GM18526 (cell line): ENCODE data around the gene DCLK1.

ENCODE experiments used
- POLR2A ChIP-seq: IDR thresholded peaks from 3 replicates; pipeline ENCODE4 v1.6.1; 2011; ENCODE audit not compliant: insufficient read length; ENCODE audit errors: extremely low read depth

DCLK1 gene

DNA sequence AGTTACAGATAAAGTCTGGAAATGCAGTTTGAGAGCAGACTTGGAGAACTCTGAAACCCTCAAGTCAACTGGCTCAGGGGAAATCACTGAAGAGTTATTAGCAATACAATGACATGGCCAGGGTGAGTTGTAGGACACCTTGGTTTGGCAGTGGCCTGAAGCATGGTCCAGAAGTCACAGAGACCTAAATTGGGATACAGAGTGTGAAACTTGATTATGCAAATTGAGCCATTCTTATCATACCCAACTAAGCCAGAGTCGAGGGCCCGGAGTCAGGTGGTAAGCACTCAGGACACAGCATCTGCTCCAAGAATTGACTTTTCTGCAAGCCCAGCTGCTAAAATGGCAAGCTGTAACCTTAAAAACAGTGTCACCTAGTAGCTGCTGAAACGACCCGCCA is 224.5 kb downstream of the DCLK1 start:
- TF ChIP-seq POLR2A = no peak

- TF ChIP-seq POLR2A = no peak
Measured at GRCh38 chr13:35903075-35903474, 228.1 kb downstream of the DCLK1 start.

- TF ChIP-seq POLR2A = no peak
Measured at GRCh38 chr13:35898041-35898440, 233.1 kb downstream of the DCLK1 start.

- no peak for TF ChIP-seq POLR2A
Measured at GRCh38 chr13:35894636-35895035, 236.5 kb downstream of the DCLK1 start.

DNA sequence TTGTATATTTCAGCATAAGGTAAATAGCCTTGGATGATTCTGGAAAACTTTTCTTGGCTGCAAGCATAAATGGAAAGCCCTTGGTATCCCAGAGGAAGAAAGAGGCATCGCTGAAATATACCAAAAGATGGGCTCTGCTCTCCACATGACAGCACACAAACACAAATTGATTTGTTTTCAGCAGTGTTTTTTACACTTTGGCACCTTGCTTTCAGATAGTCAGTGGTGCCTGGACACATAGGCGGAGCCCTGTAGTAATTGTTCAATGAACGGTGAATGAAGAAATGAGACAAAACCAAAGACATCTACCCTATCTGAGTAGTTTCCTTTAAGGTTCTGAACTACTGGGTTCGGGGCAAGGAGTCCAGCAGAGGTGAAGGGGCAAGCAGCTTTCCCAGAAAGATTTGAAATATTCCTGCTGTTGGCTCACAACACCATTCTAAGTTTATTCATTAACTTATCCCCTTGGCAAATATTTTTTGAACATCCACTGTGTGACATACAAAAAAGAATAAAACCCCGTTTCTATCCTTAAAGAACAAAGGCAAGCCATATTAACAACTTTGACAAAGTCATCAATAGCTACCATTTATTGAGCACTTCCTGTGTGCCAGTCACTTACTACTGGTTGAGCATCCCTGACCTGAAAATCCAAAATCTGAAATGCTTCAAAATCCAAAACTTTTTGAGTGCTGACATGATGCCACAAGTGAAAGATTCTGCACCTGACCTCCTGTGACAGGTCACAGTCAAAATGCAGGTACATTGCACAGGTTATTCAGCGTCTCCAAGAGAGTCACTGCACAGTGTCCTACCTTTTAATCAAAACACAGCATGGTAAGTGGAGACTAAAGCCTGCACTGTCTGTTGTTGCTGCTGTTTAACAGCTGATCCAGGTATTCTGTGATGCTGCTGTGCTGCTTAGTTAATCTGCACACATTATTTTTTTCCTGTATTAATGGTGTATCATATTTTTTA is 238.1 kb downstream of the DCLK1 start:
- no peak for TF ChIP-seq POLR2A

DNA sequence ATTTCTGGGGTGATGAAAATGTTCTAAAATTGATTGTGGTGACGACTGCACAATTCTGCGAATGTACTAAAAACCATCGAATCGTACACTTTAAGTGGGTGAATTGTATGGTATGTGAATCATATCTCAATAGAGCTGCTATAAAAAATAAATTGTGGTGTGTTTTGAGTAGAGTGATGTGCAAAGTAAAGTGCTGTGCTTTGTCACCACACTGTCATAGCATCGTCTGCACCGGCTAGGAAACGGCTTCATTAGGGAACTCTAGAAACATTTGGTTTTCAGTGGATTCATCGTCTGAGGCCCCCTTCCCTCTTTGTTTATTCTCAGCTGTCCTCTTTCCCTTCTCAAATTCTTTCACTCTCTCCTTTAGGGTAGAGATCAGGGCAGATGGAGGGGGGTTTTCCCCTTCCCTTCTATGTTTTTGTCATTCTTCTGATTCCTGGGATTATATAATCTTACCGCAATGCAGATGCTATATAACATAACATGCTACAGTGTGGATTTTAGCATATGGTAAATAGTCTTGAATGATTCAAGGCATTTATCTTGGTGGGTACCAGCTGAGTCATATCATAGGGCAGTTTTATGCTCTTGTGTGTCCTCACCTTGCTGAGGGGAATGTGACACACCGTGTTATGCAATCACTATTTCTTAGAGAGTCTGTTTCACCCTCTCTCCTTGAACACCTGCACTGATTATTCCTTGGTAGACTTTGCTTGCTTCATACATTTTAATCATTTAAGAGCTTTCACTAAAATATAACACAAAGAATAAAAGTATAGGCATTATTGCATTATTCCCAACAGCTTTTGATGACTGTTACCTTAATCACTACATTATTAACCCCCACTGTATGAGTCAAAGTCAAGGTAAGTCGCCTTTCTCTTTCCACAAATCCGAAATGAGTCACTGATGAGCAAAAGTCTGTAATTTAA is 239.4 kb downstream of the DCLK1 start:
- no peak for TF ChIP-seq POLR2A

DNA sequence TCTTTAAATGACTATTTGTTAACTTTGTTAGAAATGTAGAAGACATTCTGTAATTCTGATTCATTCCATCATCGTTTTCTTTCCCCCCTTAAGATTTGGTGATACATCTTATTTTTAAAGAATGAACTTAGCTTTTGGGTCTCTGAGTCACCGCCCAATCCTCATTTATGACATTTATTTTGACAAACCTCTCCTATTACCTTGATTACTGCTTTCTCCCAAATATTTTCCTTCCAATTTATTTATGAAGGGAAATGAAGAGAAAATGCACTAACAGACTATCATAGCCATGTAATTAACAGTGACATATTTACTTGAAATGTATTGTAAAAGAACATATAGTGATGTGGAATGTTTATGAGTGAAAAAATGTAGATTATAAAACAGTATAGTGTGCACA is 241.6 kb downstream of the DCLK1 start:
- TF ChIP-seq POLR2A = no peak

DNA sequence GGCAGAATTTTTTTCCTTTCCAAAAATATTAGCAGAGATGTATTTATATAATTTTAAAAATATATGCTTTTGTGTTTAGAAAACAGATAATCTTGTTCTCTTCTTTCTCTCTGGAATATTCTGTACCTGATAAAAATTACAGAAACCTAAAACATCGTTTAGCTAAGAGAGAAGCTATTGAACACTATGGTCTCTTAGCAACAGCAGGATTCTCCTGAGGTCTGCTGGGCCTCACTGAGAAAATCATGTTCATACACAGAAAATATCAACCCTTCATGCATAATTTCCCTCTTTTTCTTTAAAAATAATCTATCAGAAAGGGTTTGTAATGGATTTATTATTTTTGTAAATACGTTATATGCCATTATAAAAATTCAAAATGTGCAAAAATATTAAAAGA is 242.2 kb downstream of the DCLK1 start:
- no peak for TF ChIP-seq POLR2A

GRCh38 chr13:35888457-35888883 is 242.7 kb downstream of the DCLK1 start:
- TF ChIP-seq POLR2A = no peak

GRCh38 chr13:35887115-35887666 is 244.0 kb downstream of the DCLK1 start:
- TF ChIP-seq POLR2A = no peak

DNA sequence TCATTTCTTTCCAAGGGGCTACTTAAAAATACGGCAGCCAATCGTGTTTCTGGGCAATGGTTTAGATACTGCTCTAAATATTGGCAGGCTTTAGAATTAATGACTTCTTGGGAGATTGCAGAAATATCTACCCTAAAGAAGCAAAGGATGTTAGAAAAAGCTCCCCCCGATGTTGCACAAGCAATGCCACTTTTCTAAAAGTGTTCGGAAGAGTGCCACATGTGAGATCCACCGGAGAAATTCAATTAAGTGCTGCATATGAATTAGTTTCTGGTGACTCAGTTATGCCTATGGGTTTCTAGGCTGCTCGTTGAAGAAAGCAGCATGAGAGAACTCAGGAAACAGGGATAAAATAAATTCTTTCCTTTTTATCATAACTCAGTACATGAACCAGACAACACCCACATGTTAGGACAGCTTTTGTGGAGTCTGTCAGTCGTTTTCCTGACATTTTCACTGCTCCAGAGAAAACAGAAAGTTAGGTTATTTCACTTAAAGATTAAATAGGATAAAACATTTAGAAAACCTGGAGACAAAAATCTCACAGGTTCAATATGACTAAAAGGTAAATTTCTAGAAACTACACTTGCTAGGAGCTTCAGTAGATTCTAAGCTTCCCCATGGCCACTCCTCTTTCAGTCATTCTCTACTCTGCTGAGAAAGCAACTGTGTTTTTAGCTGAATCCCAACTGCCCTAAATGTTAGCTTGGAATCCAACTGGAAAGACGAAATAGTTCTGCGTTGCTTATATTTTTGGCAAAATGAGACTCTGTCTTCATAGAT is 244.7 kb downstream of the DCLK1 start:
- no peak for TF ChIP-seq POLR2A

DNA sequence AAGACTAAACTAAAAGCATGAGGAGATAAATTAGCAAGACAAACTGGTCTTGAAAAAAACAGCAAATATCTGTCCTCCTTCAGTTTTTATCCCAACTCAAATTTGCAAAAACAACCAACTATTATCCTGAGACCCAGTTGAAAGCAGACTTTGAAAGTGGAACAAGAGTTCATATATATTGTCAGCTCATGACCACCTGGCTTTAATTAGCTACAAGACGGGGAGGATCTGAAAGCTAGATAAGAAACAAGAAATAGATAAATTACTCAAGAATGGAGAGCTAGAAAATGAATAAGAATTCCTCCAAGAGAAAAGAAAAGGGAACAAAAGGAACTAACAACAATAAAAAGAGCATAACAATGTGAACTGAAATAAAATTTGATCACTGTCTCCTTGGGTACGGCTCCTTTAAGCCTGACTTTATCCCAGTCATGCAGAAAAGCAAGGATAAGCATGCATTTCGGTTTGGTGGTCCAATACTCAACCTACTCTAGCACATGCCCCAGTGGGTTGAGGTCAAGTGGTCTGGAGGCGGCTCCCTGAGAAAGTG is 246.9 kb downstream of the DCLK1 start:
- TF ChIP-seq POLR2A = no peak

DNA sequence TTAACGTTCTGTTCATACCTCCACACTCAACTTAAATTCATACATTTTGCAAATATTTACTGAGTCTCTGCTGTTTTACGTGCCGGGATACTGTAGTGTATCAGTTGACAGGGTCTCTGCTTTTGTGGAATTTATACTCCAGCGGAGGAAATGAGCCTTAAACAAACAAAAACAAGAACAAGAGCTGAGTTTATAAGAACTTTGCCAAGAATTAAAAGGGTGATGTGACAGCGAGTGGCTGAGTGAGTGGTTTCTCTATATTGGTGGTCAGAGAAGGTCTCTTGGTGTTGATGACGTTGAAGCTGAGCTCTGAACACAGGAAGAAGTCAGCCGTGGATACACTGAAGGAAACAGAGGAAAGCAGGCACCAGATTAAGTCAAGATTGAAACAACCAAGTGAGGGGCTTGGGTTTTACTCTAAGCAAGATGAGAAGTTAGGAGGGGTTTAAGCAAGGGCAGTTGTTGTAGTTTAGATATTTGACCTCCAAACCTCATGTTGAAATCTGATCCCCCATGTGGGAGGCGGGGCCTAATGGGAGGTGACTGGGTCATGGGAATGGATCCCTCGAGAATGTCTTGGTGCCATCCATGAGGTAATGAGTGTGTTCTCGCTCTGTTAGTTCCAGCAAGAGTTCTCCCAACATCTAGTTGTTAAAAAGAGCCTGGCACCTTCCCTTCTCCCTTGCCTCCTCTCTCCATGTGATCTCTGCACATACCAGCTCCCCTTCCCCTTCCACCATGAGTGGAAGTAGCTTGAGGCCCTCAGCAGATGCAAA is 248.3 kb downstream of the DCLK1 start:
- TF ChIP-seq POLR2A = no peak

DNA sequence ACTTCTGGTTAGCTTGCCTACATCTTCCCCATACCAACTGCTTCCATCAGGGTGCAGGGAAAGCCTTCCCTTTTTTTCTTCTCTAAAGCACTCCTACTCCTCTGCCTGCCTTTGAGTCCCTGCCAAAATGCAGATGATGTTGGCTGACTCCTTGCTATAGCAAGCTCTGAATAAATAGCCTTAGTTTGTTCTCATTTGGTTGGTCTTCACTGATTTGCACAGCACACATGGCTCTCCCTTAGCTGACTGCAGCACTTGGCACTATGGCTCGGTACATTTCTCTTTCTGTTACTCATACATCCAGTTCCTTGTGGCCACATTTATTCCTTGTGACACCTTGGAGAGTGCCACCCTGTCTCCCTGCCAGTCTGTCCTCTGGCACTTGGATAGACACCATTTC is 249.8 kb downstream of the DCLK1 start:
- TF ChIP-seq POLR2A = no peak
